Measurements from ENCODE around the gene DMKN.

The DMKN gene

GRCh38 chr19:35556025-35556590, 42.7 kb upstream of the DMKN start:
- H3K4me3 ChIP-seq (ENCODE audit: low read length), result no peak overlapping the region
- H3K27ac ChIP-seq (ENCODE audit: low read length), result no peak overlapping the region
- H3K9ac ChIP-seq (ENCODE audit: low read depth, low read length), result no peak overlapping the region
- peaks cover 43% of the 10 kb centered on the region for H3K27me3 ChIP-seq (ENCODE audit: insufficient read depth, low read length)
- no peaks in the 10 kb centered on the region for H3K9me3 ChIP-seq (ENCODE audit: insufficient read depth, low read depth, low read length)
- H3K36me3 ChIP-seq (ENCODE audit: insufficient read depth, low read depth, low read length), result peaks cover under 1% of the 10 kb centered on the region; the same call in 1 of the 2 replicates
- no peaks in the 10 kb centered on the region for H3K4me1 ChIP-seq (ENCODE audit: insufficient read depth, low read length)

- H3K27me3 ChIP-seq (ENCODE audit: insufficient read depth, low read length), result peaks cover 39% of the 10 kb centered on the region
- no peak overlapping the region for H3K4me3 ChIP-seq (ENCODE audit: low read length)
- H3K36me3 ChIP-seq (ENCODE audit: insufficient read depth, low read depth, low read length), result peaks cover 7% of the 10 kb centered on the region; the same call in 1 of the 2 replicates
- no peaks in the 10 kb centered on the region for H3K9me3 ChIP-seq (ENCODE audit: insufficient read depth, low read depth, low read length)
- H3K9ac ChIP-seq (ENCODE audit: low read depth, low read length), result no peak overlapping the region
- no peak overlapping the region for H3K27ac ChIP-seq (ENCODE audit: low read length)
- no peaks in the 10 kb centered on the region for H3K4me1 ChIP-seq (ENCODE audit: insufficient read depth, low read length)
Measured at GRCh38 chr19:35555301-35556005, 42.0 kb upstream of the DMKN start.

- Histone ChIP-seq H3K4me3 (ENCODE audit: low read length) (no peak overlapping the region), H3K9ac (ENCODE audit: low read depth, low read length) (no peak overlapping the region), H3K27ac (ENCODE audit: low read length) (no peak overlapping the region), H3K27me3 (ENCODE audit: insufficient read depth, low read length) (peaks cover 27% of the 10 kb centered on the region), H3K36me3 (ENCODE audit: insufficient read depth, low read depth, low read length) (peaks cover 14% of the 10 kb centered on the region; the same call in 1 of the 2 replicates), H3K9me3 (ENCODE audit: insufficient read depth, low read depth, low read length) (no peaks in the 10 kb centered on the region), H3K4me1 (ENCODE audit: insufficient read depth, low read length) (no peaks in the 10 kb centered on the region)
Measured at GRCh38 chr19:35554076-35554475, 40.6 kb upstream of the DMKN start.

GRCh38 chr19:35553385-35554000, 40.0 kb upstream of the DMKN start:
- H3K27me3 ChIP-seq (ENCODE audit: insufficient read depth, low read length), result peaks cover 21% of the 10 kb centered on the region
- H3K9me3 ChIP-seq (ENCODE audit: insufficient read depth, low read depth, low read length), result no peaks in the 10 kb centered on the region
- no peaks in the 10 kb centered on the region for H3K4me1 ChIP-seq (ENCODE audit: insufficient read depth, low read length)
- peaks cover 14% of the 10 kb centered on the region; the same call in 1 of the 2 replicates for H3K36me3 ChIP-seq (ENCODE audit: insufficient read depth, low read depth, low read length)
- no peak overlapping the region for H3K27ac ChIP-seq (ENCODE audit: low read length)
- no peak overlapping the region for H3K9ac ChIP-seq (ENCODE audit: low read depth, low read length)
- no peak overlapping the region for H3K4me3 ChIP-seq (ENCODE audit: low read length)

- Histone ChIP-seq H3K36me3 (ENCODE audit: insufficient read depth, low read depth, low read length) (peaks cover 18% of the 10 kb centered on the region; the same call in 1 of the 2 replicates), H3K4me3 (ENCODE audit: low read length) (no peak overlapping the region), H3K27me3 (ENCODE audit: insufficient read depth, low read length) (peaks cover 18% of the 10 kb centered on the region; the same call in 1 of the 2 replicates), H3K27ac (ENCODE audit: low read length) (no peak overlapping the region), H3K9me3 (ENCODE audit: insufficient read depth, low read depth, low read length) (no peaks in the 10 kb centered on the region), H3K9ac (ENCODE audit: low read depth, low read length) (no peak overlapping the region), H3K4me1 (ENCODE audit: insufficient read depth, low read length) (no peaks in the 10 kb centered on the region)
Measured at GRCh38 chr19:35552534-35553384, 39.3 kb upstream of the DMKN start.

GRCh38 chr19:35551091-35551810, 37.8 kb upstream of the DMKN start:
- Histone ChIP-seq H3K4me3 (ENCODE audit: low read length) (no peak overlapping the region), H3K27me3 (ENCODE audit: insufficient read depth, low read length) (peaks cover 5% of the 10 kb centered on the region; the same call in 1 of the 2 replicates), H3K4me1 (ENCODE audit: insufficient read depth, low read length) (peaks cover 3% of the 10 kb centered on the region; the same call in 1 of the 2 replicates), H3K36me3 (ENCODE audit: insufficient read depth, low read depth, low read length) (peaks cover 29% of the 10 kb centered on the region), H3K9me3 (ENCODE audit: insufficient read depth, low read depth, low read length) (no peaks in the 10 kb centered on the region), H3K27ac (ENCODE audit: low read length) (no peak overlapping the region), H3K9ac (ENCODE audit: low read depth, low read length) (no peak overlapping the region)

GRCh38 chr19:35549879-35550523, 36.6 kb upstream of the DMKN start:
- H3K4me1 ChIP-seq (ENCODE audit: insufficient read depth, low read length), result peaks cover 3% of the 10 kb centered on the region; the same call in 1 of the 2 replicates
- H3K9me3 ChIP-seq (ENCODE audit: insufficient read depth, low read depth, low read length), result no peaks in the 10 kb centered on the region
- H3K27ac ChIP-seq (ENCODE audit: low read length), result no peak overlapping the region
- H3K36me3 ChIP-seq (ENCODE audit: insufficient read depth, low read depth, low read length), result peaks cover 29% of the 10 kb centered on the region
- H3K9ac ChIP-seq (ENCODE audit: low read depth, low read length), result no peak overlapping the region
- H3K4me3 ChIP-seq (ENCODE audit: low read length), result no peak overlapping the region
- no peaks in the 10 kb centered on the region; the same call in 1 of the 2 replicates for H3K27me3 ChIP-seq (ENCODE audit: insufficient read depth, low read length)

GRCh38 chr19:35549174-35549788, 35.8 kb upstream of the DMKN start:
- Histone ChIP-seq H3K4me1 (ENCODE audit: insufficient read depth, low read length) (peaks cover 6% of the 10 kb centered on the region; the same call in 1 of the 2 replicates), H3K27me3 (ENCODE audit: insufficient read depth, low read length) (no peaks in the 10 kb centered on the region; the same call in 1 of the 2 replicates), H3K9ac (ENCODE audit: low read depth, low read length) (no peak overlapping the region), H3K36me3 (ENCODE audit: insufficient read depth, low read depth, low read length) (peaks cover 29% of the 10 kb centered on the region), H3K27ac (ENCODE audit: low read length) (no peak overlapping the region), H3K9me3 (ENCODE audit: insufficient read depth, low read depth, low read length) (no peaks in the 10 kb centered on the region), H3K4me3 (ENCODE audit: low read length) (no peak overlapping the region)

GRCh38 chr19:35546532-35546931, 33.1 kb upstream of the DMKN start:
- no peak overlapping the region for H3K27ac ChIP-seq (ENCODE audit: low read length)
- peak overlapping the region; percentile 97; the same call in 1 of the 2 replicates for H3K9ac ChIP-seq (ENCODE audit: low read depth, low read length)
- peak overlapping the region; percentile 99 for H3K4me3 ChIP-seq (ENCODE audit: low read length)
- H3K9me3 ChIP-seq (ENCODE audit: insufficient read depth, low read depth, low read length), result no peaks in the 10 kb centered on the region
- H3K36me3 ChIP-seq (ENCODE audit: insufficient read depth, low read depth, low read length), result peaks cover 43% of the 10 kb centered on the region
- no peaks in the 10 kb centered on the region for H3K27me3 ChIP-seq (ENCODE audit: insufficient read depth, low read length)
- H3K4me1 ChIP-seq (ENCODE audit: insufficient read depth, low read length), result peaks cover 7% of the 10 kb centered on the region; the same call in 1 of the 2 replicates

GRCh38 chr19:35545855-35546381, 32.5 kb upstream of the DMKN start:
- peaks cover 45% of the 10 kb centered on the region for H3K36me3 ChIP-seq (ENCODE audit: insufficient read depth, low read depth, low read length)
- H3K4me3 ChIP-seq (ENCODE audit: low read length), result peak overlapping the region; percentile 99
- no peaks in the 10 kb centered on the region for H3K27me3 ChIP-seq (ENCODE audit: insufficient read depth, low read length)
- H3K9me3 ChIP-seq (ENCODE audit: insufficient read depth, low read depth, low read length), result no peaks in the 10 kb centered on the region
- peak overlapping the region; percentile 82 for H3K27ac ChIP-seq (ENCODE audit: low read length)
- peak overlapping the region; percentile 97 for H3K9ac ChIP-seq (ENCODE audit: low read depth, low read length)
- H3K4me1 ChIP-seq (ENCODE audit: insufficient read depth, low read length), result peaks cover 7% of the 10 kb centered on the region; the same call in 1 of the 2 replicates
